HEK293T (cell line): ENCODE data around the gene CHCHD10.

ENCODE experiments used
- ARNT ChIP-seq: fragments of 450-650 bp; IDR thresholded peaks from 2 replicates; pipeline ENCODE4 v1.6.1; 2017; ENCODE audit warnings: mild to moderate bottlenecking
- FOXM1 ChIP-seq: fragments of 450-650 bp; IDR thresholded peaks from 2 replicates; pipeline ENCODE4 v1.6.1; 2017; ENCODE audit warnings: mild to moderate bottlenecking, borderline replicate concordance
- LEF1 ChIP-seq: fragments of 450-650 bp; IDR thresholded peaks from 2 replicates; pipeline ENCODE4 v1.6.1; 2017; ENCODE audit warnings: mild to moderate bottlenecking, borderline replicate concordance

DNA sequence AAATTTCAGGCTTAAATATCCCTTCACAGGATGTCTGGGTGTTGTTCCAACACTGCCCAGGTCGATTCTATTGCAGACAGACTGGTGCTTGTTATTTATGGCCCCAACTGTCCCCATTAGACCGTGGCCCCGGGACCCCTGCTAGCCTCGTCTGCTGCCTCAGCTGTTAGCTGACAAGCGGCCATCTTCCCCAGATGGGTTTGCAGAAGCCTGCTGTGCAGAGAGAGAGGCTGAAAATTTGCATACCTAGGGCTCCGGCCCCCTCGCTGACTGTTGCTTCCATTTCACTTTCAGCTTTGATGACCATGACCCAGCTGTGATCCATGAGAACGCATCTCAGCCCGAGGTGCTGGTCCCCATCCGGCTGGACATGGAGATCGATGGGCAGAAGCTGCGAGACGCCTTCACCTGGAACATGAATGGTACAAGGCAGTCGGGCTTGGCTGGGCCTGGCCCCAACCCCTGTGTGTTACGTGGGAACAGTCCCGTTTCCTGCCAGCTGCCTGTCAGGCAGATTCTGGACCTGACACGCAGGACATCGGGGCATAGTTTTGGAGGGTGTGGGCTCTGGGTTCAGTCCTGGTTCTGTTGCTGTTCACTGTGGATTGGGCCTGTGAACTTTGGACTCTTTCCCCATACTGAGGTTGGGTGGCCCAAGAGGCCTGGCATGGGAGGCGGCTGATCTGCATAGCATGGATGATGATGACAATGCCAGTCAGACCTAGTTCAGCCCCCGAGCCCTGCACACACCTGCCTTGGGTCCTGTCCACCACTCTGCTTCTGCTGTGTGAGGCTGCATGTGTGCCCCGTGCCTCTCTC is 35.4 kb upstream of the CHCHD10 start:
- TF ChIP-seq FOXM1 (no peak), ARNT (no peak), LEF1 (no peak)
